HCT116 (cell line): ENCODE data around the gene TAMALIN. TPM values are rescaled to one million over a fixed set of nuclear protein-coding genes. Genes with fewer than 3 reads are reported as not detected.

Experiments
- ATAC-seq: fragments of 200-7000 bp; cut with Tn5 transposase; 2 replicates; pipeline ENCODE4 v1.9.1; 2020; ENCODE audit warnings: mild to moderate bottlenecking, moderate library complexity
- BruUV-seq: library from RNA; stranded (reverse); fragments of 400-500 nt; replicated peaks from 2 replicates; lab custom pipeline; 2021; lab: Mats Ljungman, UMichigan
- CTCF ChIA-PET: fragments of 300-600 bp; sonication (Branson Sonifier 250); formaldehyde crosslinking; loops from one replicate; lab custom pipeline; 2021; ENCODE audit warnings: antibody characterized with exemption; lab: Charles Lee
- POLR2A ChIA-PET: fragments of 300-600, 350-600 bp; sonication (Branson Sonifier 250); formaldehyde crosslinking; loops from one replicate; lab custom pipeline; 2021; ENCODE audit warnings: antibody characterized with exemption; lab: Charles Lee
- RAD21 ChIA-PET, 2 experiments: fragments of 300-600 bp; sonication (Branson Sonifier 250); formaldehyde crosslinking; loops; one replicate each; lab custom pipeline; 2023; ENCODE audit warnings: low total read pairs in 2 of 2; ENCODE audit not compliant: uncharacterized antibody in 2 of 2, unreplicated experiment in 2 of 2, low non-redundant PET in 1 of 2; lab: Charles Lee
- DNase-seq: peaks from one replicate; pipeline ENCODE4 v3.0.0-alpha.2; 2010; ENCODE audit warnings: low read depth, low spot score
- H2AFZ ChIP-seq: fragments of 200-600 bp; shearing (Covaris generic), sonication (generic); 2 replicates; pipeline ENCODE4 v1.6.1; 2017; ENCODE audit warnings: low read depth, mixed run types, mixed read lengths, antibody characterized with exemption, low read length; ENCODE audit not compliant: poor library complexity, severe bottlenecking
- H3K27ac ChIP-seq: 2 replicates; pipeline ENCODE4 v1.5.1; 2012; ENCODE audit warnings: low read depth, low read length
- H3K27me3 ChIP-seq: fragments of 200-600 bp; sonication (generic); 2 replicates; pipeline ENCODE4 v1.6.1; 2016; ENCODE audit warnings: mixed run types, low read length, mixed read lengths; ENCODE audit not compliant: insufficient read depth
- H3K36me3 ChIP-seq, 2 experiments: fragments of 200-500 bp in 1 of 2; fragments of 200-600 bp in 1 of 2; sonication (Bioruptor generic) in 1 of 2; sonication (generic) in 1 of 2; 2 replicates each; pipeline versions ENCODE4 v1.5.1 to v1.6.1; 2014 to 2016; ENCODE audit warnings: low read length in 2 of 2, inconsistent platforms in 1 of 2, mixed read lengths in 1 of 2, mixed run types in 1 of 2; ENCODE audit not compliant: insufficient read depth in 2 of 2, control insufficient read depth in 1 of 2
- H3K4me1 ChIP-seq, 2 experiments: fragments of 200-600 bp in 1 of 2; sonication (generic) in 1 of 2; 2 replicates each; pipeline versions ENCODE4 v1.5.1 to v1.6.1; 2012 to 2017; ENCODE audit warnings: low read length in 2 of 2, inconsistent platforms in 1 of 2, mild to moderate bottlenecking in 1 of 2, mixed read lengths in 1 of 2, mixed run types in 1 of 2, moderate library complexity in 1 of 2; ENCODE audit not compliant: insufficient read depth in 2 of 2, control insufficient read depth in 1 of 2
- H3K4me2 ChIP-seq: fragments of 200-600 bp; sonication (generic); 2 replicates; pipeline ENCODE4 v1.6.1; 2017; ENCODE audit warnings: mixed run types, low read length, mixed read lengths
- H3K4me3 ChIP-seq, 2 experiments: fragments of 200-600 bp in 1 of 2; sonication (generic) in 1 of 2; replicated peaks in 1 of 2; 2 replicates each; pipeline ENCODE4 v1.5.1; 2011 to 2016; ENCODE audit warnings: low read length in 2 of 2, control low read depth in 1 of 2, low read depth in 1 of 2, mild to moderate bottlenecking in 1 of 2, mixed read lengths in 1 of 2, mixed run types in 1 of 2
- H3K79me2 ChIP-seq: fragments of 200-600 bp; sonication (generic); 2 replicates; pipeline ENCODE4 v1.6.1; 2017; ENCODE audit warnings: mild to moderate bottlenecking, mixed run types, low read length, moderate library complexity, mixed read lengths; ENCODE audit not compliant: insufficient read depth
- H3K9ac ChIP-seq: fragments of 200-600 bp; sonication (generic); 2 replicates; pipeline ENCODE4 v1.6.1; 2016; ENCODE audit warnings: low read length, mixed read lengths
- H3K9me2 ChIP-seq: fragments of 200-600 bp; sonication (generic), shearing (Covaris generic); 2 replicates; pipeline ENCODE4 v1.6.1; 2017; ENCODE audit warnings: mixed run types, mild to moderate bottlenecking, moderate library complexity; ENCODE audit not compliant: insufficient read depth
- H3K9me3 ChIP-seq, 2 experiments: fragments of 200-500 bp in 1 of 2; fragments of 200-600 bp in 1 of 2; sonication (Bioruptor generic) in 1 of 2; sonication (generic) in 1 of 2; 2 replicates each; pipeline ENCODE4 v1.6.1; 2014 to 2017; ENCODE audit warnings: low read length in 2 of 2, mixed read lengths in 2 of 2, inconsistent platforms in 1 of 2, low read depth in 1 of 2, mild to moderate bottlenecking in 1 of 2, mixed run types in 1 of 2, moderate library complexity in 1 of 2; ENCODE audit not compliant: control insufficient read depth in 1 of 2, insufficient read depth in 1 of 2
- H4K20me1 ChIP-seq: fragments of 200-600 bp; sonication (generic), shearing (Covaris generic); 2 replicates; pipeline ENCODE4 v1.6.1; 2017; ENCODE audit warnings: mixed run types, mild to moderate bottlenecking, moderate library complexity; ENCODE audit not compliant: insufficient read depth
- ATF3 ChIP-seq: IDR thresholded peaks from 2 replicates; pipeline ENCODE4 v1.6.1; 2012
- CBX3 ChIP-seq: IDR thresholded peaks from 2 replicates; pipeline ENCODE4 v1.6.1; 2012; ENCODE audit warnings: low read depth
- EZH2phosphoT487 ChIP-seq: fragments of 200-600 bp; IDR thresholded peaks from 2 replicates; pipeline ENCODE4 v1.6.1; 2018; ENCODE audit warnings: antibody characterized with exemption, borderline replicate concordance
- SIN3A ChIP-seq: IDR thresholded peaks from 2 replicates; pipeline ENCODE4 v1.6.1; 2012; ENCODE audit warnings: low read depth
- ZFX ChIP-seq: fragments of 450-650 bp; IDR thresholded peaks from 2 replicates; pipeline ENCODE4 v1.6.1; 2017
- intact Hi-C: fragments of 100-400 bp; cut with micrococcal nuclease; formaldehyde crosslinking; loops from 2 replicates; pipeline ENCODE4 v1.10.0; 2022
- total RNA-seq: library from RNA; stranded (reverse); gene quantifications from one replicate; pipeline ENCODE4 v1.2.1, GENCODE V29; 2021; ENCODE audit not compliant: unreplicated experiment
- TF ChIP-seq, protein P1 (sequence below), 3 experiments: fragments of 200-600 bp in 1 of 3; sonication (generic) in 1 of 3; IDR thresholded peaks in 2 of 3; conservative IDR thresholded peaks in 1 of 3; 2 replicates each; pipeline ENCODE4 v1.5.1; 2012 to 2017; ENCODE audit warnings: low read depth in 2 of 3, low read length in 2 of 3, antibody characterized with exemption in 1 of 3, borderline replicate concordance in 1 of 3, control low read depth in 1 of 3, mild to moderate bottlenecking in 1 of 3, mixed read lengths in 1 of 3, mixed run types in 1 of 3, moderate library complexity in 1 of 3; ENCODE audit not compliant: insufficient read depth in 1 of 3
- TF ChIP-seq, protein P2 (sequence below): IDR thresholded peaks from 2 replicates; pipeline ENCODE4 v1.6.1; 2012; ENCODE audit warnings: low read depth

The TAMALIN gene
- total RNA-seq, 1 experiment from 2014 or later = 1.1 TPM

DNA sequence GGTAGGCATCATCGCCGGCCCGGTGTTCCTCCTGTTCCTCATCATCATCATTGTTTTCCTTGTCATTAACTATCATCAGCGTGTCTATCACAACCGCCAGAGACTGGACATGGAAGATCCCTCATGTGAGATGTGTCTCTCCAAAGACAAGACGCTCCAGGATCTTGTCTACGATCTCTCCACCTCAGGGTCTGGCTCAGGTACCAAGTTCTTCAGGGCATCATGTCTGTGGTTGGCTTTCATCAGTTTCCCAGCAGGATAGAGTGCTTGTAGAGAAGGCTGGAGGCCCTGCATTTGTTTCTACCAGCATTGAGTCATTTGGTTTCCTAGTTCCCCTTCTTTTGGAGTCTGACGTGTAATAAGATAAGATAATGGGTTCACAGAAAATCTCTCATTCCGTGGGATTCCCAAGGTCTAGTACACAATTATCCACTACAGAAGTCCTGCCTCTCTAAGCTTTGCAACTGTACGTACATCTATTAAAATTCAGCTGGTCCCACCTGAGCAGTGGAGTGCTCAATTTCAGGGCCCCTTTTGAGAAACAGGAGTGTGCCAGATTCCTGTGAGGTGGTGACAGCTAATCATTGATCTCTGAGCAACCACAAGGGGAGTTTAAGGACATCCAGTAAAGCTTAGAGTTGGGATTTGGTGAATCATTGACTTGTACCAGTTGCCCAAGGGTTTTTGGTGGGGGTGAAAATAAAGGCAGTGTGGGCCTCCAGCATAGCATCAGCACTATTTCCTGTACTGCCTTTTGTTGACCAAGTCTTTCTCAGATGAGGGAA is 30.2 kb upstream of the TAMALIN start:
- no peaks in the 10 kb centered on the region for H3K27me3 ChIP-seq
- CTCF ChIA-PET = interaction anchor here (0.8 to 1.4 kb wide), 3 partner anchors 15 to 84 kb away, joined by 3 to 5 read pairs (median 3); no protein-coding TSS in a partner anchor
- ATAC-seq = no peak
- BruUV-seq = no TSS peak
- peaks cover 9 to 21% of the 10 kb centered on the region in 2 experiments; a peak in 3 of 4 replicates for H3K36me3 ChIP-seq
- peaks cover 6 to 8% of the 10 kb centered on the region in 2 experiments for H3K4me1 ChIP-seq
- intact Hi-C loops = loop anchor here (5.0 kb wide), 1 partner anchor 149 kb away; no protein-coding TSS in a partner anchor
- peaks cover 31% of the 10 kb centered on the region for H3K79me2 ChIP-seq
- no peak for DNase-seq
- H3K4me3 ChIP-seq = no peak overlapping the region
- H3K9me2 ChIP-seq = no peaks in the 10 kb centered on the region
- H3K9me3 ChIP-seq = no peaks in the 10 kb centered on the region
- no peaks in the 10 kb centered on the region; the same call in 1 of the 2 replicates for H4K20me1 ChIP-seq
- no peak overlapping the region for H2AFZ ChIP-seq
- POLR2A ChIA-PET = no interaction called here
- no peak overlapping the region for H3K27ac ChIP-seq
- RAD21 ChIA-PET = no interaction called here
- H3K4me2 ChIP-seq = no peak overlapping the region
- H3K9ac ChIP-seq = no peak overlapping the region
- TF ChIP-seq, protein P1, sequence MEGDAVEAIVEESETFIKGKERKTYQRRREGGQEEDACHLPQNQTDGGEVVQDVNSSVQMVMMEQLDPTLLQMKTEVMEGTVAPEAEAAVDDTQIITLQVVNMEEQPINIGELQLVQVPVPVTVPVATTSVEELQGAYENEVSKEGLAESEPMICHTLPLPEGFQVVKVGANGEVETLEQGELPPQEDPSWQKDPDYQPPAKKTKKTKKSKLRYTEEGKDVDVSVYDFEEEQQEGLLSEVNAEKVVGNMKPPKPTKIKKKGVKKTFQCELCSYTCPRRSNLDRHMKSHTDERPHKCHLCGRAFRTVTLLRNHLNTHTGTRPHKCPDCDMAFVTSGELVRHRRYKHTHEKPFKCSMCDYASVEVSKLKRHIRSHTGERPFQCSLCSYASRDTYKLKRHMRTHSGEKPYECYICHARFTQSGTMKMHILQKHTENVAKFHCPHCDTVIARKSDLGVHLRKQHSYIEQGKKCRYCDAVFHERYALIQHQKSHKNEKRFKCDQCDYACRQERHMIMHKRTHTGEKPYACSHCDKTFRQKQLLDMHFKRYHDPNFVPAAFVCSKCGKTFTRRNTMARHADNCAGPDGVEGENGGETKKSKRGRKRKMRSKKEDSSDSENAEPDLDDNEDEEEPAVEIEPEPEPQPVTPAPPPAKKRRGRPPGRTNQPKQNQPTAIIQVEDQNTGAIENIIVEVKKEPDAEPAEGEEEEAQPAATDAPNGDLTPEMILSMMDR (IDR thresholded peaks at IDR 0.05 in 2 of 3, conservative IDR thresholded peaks at IDR 0.05 in 1 of 3; ENCODE audit: borderline replicate concordance in 1 of 3, insufficient read depth in 1 of 3, low read depth in 2 of 3, low read length in 2 of 3) = no peak

DNA sequence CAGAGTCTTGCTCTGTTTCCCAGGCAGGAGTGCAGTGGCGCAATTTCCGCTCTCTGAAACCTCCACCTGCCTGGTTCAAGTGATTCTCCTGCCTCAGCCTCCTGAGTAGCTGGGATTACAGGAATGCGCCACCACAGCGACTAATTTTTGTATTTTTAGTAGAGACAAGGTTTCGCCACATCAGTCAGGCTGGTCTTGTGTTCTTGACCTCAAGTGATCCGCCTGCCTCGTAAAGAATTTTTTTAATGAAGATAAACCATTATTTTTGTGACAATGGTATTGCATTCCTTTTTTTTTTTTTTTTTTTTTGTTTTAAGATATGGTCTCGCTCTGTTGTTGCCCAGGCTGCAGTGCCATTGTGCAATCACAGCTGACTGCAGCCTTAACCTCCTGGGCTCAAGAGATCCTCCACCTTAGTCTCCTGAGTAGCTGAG is 29.4 kb upstream of the TAMALIN start:
- Histone ChIP-seq H2AFZ (no peak overlapping the region), H3K9ac (no peak overlapping the region), H3K4me3 (no peak overlapping the region), H3K4me1 (peaks cover 0 to under 1% of the 10 kb centered on the region in 2 experiments; a peak in 1 of 4 replicates), H4K20me1 (no peaks in the 10 kb centered on the region; the same call in 1 of the 2 replicates), H3K9me3 (no peaks in the 10 kb centered on the region), H3K4me2 (no peak overlapping the region), H3K9me2 (no peaks in the 10 kb centered on the region), H3K36me3 (peaks cover 15 to 25% of the 10 kb centered on the region in 2 experiments; a peak in 3 of 4 replicates), H3K27me3 (no peaks in the 10 kb centered on the region), H3K79me2 (peaks cover 24% of the 10 kb centered on the region), H3K27ac (no peak overlapping the region)
- ChIA-PET CTCF (interaction anchor here (0.8 to 1.4 kb wide), 3 partner anchors 14 to 85 kb away, joined by 3 to 5 read pairs (median 3); no protein-coding TSS in a partner anchor), POLR2A (interaction anchor here (0.8 to 1.1 kb wide), 2 partner anchors 15 to 687 kb away, joined by 4 read pairs; no protein-coding TSS in a partner anchor), RAD21 (no interaction called here)
- ATAC-seq (no peak), DNase-seq (no peak)
- intact Hi-C loops = loop anchor here (5.0 kb wide), 1 partner anchor 150 kb away; no protein-coding TSS in a partner anchor
- BruUV-seq = no TSS peak
- no peak for TF ChIP-seq ZFX
- TF ChIP-seq, protein P1 (IDR thresholded peaks at IDR 0.05 in 2 of 3, conservative IDR thresholded peaks at IDR 0.05 in 1 of 3; ENCODE audit: borderline replicate concordance in 1 of 3, insufficient read depth in 1 of 3, low read depth in 2 of 3, low read length in 2 of 3) = no peak
- TF ChIP-seq EZH2phosphoT487 = no peak
- TF ChIP-seq SIN3A = no peak
- TF ChIP-seq CBX3 = no peak
- TF ChIP-seq ATF3 = no peak
- TF ChIP-seq, protein P2, sequence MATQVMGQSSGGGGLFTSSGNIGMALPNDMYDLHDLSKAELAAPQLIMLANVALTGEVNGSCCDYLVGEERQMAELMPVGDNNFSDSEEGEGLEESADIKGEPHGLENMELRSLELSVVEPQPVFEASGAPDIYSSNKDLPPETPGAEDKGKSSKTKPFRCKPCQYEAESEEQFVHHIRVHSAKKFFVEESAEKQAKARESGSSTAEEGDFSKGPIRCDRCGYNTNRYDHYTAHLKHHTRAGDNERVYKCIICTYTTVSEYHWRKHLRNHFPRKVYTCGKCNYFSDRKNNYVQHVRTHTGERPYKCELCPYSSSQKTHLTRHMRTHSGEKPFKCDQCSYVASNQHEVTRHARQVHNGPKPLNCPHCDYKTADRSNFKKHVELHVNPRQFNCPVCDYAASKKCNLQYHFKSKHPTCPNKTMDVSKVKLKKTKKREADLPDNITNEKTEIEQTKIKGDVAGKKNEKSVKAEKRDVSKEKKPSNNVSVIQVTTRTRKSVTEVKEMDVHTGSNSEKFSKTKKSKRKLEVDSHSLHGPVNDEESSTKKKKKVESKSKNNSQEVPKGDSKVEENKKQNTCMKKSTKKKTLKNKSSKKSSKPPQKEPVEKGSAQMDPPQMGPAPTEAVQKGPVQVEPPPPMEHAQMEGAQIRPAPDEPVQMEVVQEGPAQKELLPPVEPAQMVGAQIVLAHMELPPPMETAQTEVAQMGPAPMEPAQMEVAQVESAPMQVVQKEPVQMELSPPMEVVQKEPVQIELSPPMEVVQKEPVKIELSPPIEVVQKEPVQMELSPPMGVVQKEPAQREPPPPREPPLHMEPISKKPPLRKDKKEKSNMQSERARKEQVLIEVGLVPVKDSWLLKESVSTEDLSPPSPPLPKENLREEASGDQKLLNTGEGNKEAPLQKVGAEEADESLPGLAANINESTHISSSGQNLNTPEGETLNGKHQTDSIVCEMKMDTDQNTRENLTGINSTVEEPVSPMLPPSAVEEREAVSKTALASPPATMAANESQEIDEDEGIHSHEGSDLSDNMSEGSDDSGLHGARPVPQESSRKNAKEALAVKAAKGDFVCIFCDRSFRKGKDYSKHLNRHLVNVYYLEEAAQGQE = no peak
